Hepatocyte (in vitro differentiated cells): Measurements from ENCODE around the gene ACP1. TPM values are rescaled to one million over a fixed set of nuclear protein-coding genes. Genes with fewer than 3 reads are reported as not detected.

Experiments used
- DNase-seq: peaks from one replicate; pipeline ENCODE4 v3.0.0-alpha.2; 2016; ENCODE audit warnings: low spot score
- H2AFZ ChIP-seq: fragments of 200-600 bp; sonication (generic); 2 replicates; pipeline ENCODE4 v1.6.0; 2016; ENCODE audit warnings: antibody characterized with exemption, mild to moderate bottlenecking
- H3K27ac ChIP-seq: fragments of 200-600 bp; sonication (generic); 2 replicates; pipeline ENCODE4 v1.5.1; 2016; ENCODE audit warnings: mild to moderate bottlenecking
- H3K27me3 ChIP-seq: fragments of 200-600 bp; sonication (generic); 2 replicates; pipeline ENCODE4 v1.6.1; 2016
- H3K36me3 ChIP-seq: fragments of 200-600 bp; sonication (generic); replicated peaks from 2 replicates; pipeline ENCODE4 v1.5.1; 2016; ENCODE audit warnings: low read depth; ENCODE audit not compliant: insufficient read depth
- H3K4me1 ChIP-seq: fragments of 200-600 bp; sonication (generic); 2 replicates; pipeline ENCODE4 v1.5.1; 2016; ENCODE audit warnings: mild to moderate bottlenecking, moderate library complexity; ENCODE audit not compliant: insufficient read depth
- H3K4me2 ChIP-seq: fragments of 200-600 bp; sonication (generic); 2 replicates; pipeline ENCODE4 v1.6.0; 2016
- H3K4me3 ChIP-seq: fragments of 200-600 bp; sonication (generic); 2 replicates; pipeline ENCODE4 v1.5.1; 2016; ENCODE audit warnings: mild to moderate bottlenecking
- H3K79me2 ChIP-seq: fragments of 200-600 bp; sonication (generic); 2 replicates; pipeline ENCODE4 v1.6.0; 2017; ENCODE audit warnings: mild to moderate bottlenecking
- H3K9me2 ChIP-seq: fragments of 200-600 bp; sonication (generic); replicated peaks from 2 replicates; pipeline ENCODE4 v1.6.0; 2017; ENCODE audit warnings: mild to moderate bottlenecking; ENCODE audit not compliant: insufficient read depth
- H3K9me3 ChIP-seq: fragments of 200-600 bp; sonication (generic); 2 replicates; pipeline ENCODE4 v1.5.1; 2016; ENCODE audit warnings: low read depth, mild to moderate bottlenecking
- H4K20me1 ChIP-seq: fragments of 200-600 bp; sonication (generic); 2 replicates; pipeline ENCODE4 v1.6.0; 2016; ENCODE audit warnings: mild to moderate bottlenecking; ENCODE audit not compliant: insufficient read depth, poor library complexity, severe bottlenecking
- EZH2 ChIP-seq: fragments of 200-600 bp; sonication (generic); IDR thresholded peaks from 2 replicates; pipeline ENCODE4 v1.6.1; 2016; ENCODE audit warnings: antibody characterized with exemption, mild to moderate bottlenecking, borderline replicate concordance
- EZH2phosphoT487 ChIP-seq: fragments of 200-600 bp; sonication (generic); IDR thresholded peaks from one replicate; pipeline ENCODE4 v1.6.1; 2018; ENCODE audit warnings: antibody characterized with exemption, mild to moderate bottlenecking, low read depth, moderate library complexity; ENCODE audit not compliant: unreplicated experiment, severe bottlenecking
- WGBS: methylation state at CpG from one replicate; pipeline ENCODE4 v1.1.6; 2016; ENCODE audit warnings: low lambda C conversion rate; ENCODE audit errors: missing lambda C conversion rate; 5-methylcytosine and 5-hydroxymethylcytosine counted together
- polyA plus RNA-seq: library from polyadenylated mRNA; unstranded; fragments of >200 nt; fragmentation: Nextera tagmentation; extraction: Ambion mirVana; gene quantifications from 2 replicates; pipeline ENCODE4 v1.2.1, GENCODE V29; 2016
- total RNA-seq: library from RNA; depleted of rRNA; stranded (reverse); fragments of >200 nt; gene quantifications from 2 replicates; pipeline ENCODE4 v1.2.3, GENCODE V29; 2014
- TF ChIP-seq, protein P1 (sequence below): fragments of 200-600 bp; sonication (generic); IDR thresholded peaks from 2 replicates; pipeline ENCODE4 v1.5.1; 2016; ENCODE audit warnings: antibody characterized with exemption, mild to moderate bottlenecking; ENCODE audit not compliant: poor library complexity

ACP1 gene
- total and polyA plus RNA-seq, 2 experiments from 2014 or later: 175 to 194 TPM

DNA sequence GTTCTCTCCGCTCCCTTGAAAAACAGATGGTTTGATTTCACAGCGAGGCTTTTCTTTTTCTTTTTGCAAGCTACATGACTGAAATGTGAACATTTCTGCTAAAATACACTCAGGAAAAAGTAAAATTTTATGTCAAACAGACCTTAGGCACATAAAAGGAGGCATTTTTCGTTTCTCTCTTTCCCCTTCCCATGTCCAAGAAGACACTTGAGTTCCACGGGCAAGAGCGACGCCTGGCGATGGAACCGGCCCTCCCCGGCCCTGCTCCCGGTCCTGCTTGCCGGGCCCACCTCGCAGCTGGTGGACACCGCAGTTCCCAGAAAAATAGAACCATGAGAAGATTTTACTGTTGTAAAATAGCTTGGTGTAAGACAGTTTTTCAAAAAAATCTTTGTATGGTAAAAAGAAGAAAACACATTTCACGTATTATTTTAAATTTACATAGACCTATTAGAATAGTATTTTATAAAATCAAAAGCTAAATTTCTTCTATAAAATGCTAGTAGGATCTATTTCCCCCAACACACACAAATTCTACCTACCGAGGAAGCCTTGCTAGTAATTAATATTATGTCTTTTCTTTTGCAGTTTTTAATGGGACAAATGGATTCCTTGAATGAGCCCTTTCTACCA is 25.5 kb downstream of the ACP1 start:
- H2AFZ ChIP-seq: peak overlapping the region; percentile 52
- H3K4me2 ChIP-seq: peak overlapping the region; percentile 91
- H3K4me1 ChIP-seq: peaks cover 9% of the 10 kb centered on the region
- WGBS: 8% methylated on average over 15 of the region's 15 CpGs
- H3K27ac ChIP-seq: no peak overlapping the region
- peak; percentile 83 for DNase-seq
- H3K79me2 ChIP-seq: no peaks in the 10 kb centered on the region
- H3K4me3 ChIP-seq: peak overlapping the region; percentile 38
- no peaks in the 10 kb centered on the region for H3K9me3 ChIP-seq
- peaks cover 58% of the 10 kb centered on the region for H3K27me3 ChIP-seq
- peaks cover 16% of the 10 kb centered on the region for H4K20me1 ChIP-seq
- no peaks in the 10 kb centered on the region for H3K36me3 ChIP-seq
- TF ChIP-seq EZH2phosphoT487: no peak
- TF ChIP-seq, protein P1, sequence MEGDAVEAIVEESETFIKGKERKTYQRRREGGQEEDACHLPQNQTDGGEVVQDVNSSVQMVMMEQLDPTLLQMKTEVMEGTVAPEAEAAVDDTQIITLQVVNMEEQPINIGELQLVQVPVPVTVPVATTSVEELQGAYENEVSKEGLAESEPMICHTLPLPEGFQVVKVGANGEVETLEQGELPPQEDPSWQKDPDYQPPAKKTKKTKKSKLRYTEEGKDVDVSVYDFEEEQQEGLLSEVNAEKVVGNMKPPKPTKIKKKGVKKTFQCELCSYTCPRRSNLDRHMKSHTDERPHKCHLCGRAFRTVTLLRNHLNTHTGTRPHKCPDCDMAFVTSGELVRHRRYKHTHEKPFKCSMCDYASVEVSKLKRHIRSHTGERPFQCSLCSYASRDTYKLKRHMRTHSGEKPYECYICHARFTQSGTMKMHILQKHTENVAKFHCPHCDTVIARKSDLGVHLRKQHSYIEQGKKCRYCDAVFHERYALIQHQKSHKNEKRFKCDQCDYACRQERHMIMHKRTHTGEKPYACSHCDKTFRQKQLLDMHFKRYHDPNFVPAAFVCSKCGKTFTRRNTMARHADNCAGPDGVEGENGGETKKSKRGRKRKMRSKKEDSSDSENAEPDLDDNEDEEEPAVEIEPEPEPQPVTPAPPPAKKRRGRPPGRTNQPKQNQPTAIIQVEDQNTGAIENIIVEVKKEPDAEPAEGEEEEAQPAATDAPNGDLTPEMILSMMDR: peak; percentile 84
- no peak for TF ChIP-seq EZH2
- H3K9me2 ChIP-seq: no peaks in the 10 kb centered on the region

DNA sequence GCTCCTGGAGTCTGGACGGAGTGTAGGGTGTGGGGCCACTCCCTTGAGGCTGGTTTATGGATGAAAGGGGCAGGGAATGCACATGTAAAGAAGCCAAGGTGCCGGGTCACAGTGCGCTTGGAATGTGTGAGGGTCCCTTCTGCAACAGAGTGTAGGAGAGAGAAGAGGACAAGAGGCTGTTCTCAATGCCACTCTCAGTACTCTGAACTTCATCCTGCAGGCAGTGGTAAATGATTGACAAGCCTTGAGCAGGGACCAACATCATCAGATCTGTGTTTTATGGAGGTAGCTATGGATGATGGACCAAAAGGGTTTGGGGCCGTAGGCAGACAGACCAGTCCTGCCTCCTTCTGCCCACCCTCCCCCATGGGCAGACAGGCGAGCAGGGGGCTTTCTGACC is 30.3 kb downstream of the ACP1 start:
- Histone ChIP-seq H3K27ac (no peak overlapping the region), H3K4me3 (no peak overlapping the region), H3K9me3 (no peaks in the 10 kb centered on the region), H3K4me2 (no peak overlapping the region), H3K79me2 (no peaks in the 10 kb centered on the region), H3K4me1 (no peaks in the 10 kb centered on the region), H3K9me2 (no peaks in the 10 kb centered on the region), H3K36me3 (no peaks in the 10 kb centered on the region), H2AFZ (no peak overlapping the region), H4K20me1 (no peaks in the 10 kb centered on the region), H3K27me3 (peaks cover 33% of the 10 kb centered on the region)
- TF ChIP-seq, protein P1: no peak
- TF ChIP-seq EZH2 (no peak), EZH2phosphoT487 (no peak)
- 88% methylated on average over 5 of the region's 5 CpGs for WGBS
- DNase-seq: no peak

DNA sequence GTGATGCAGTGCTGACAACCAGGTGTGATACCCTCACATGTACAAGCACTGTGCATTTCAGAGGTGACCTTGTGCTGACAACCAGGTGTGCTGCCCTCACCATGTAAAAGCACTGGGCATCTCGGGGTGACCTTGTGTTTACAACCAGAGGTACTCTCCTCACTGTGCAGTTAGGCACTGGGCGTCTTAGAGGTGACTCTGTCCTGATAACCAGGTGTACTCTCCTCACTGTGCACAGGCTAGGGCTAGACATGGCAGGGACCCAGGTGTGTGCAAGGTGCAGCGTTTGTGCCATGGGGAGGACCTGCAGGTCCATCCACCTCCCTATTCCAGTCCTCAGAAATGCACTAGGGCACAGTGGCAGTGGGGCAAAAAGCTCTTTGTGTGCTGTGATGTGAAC is 31.6 kb downstream of the ACP1 start:
- H2AFZ ChIP-seq: no peak overlapping the region
- no peaks in the 10 kb centered on the region for H3K9me2 ChIP-seq
- H3K4me1 ChIP-seq: no peaks in the 10 kb centered on the region
- WGBS: 79% methylated on average over 3 of the region's 3 CpGs
- no peaks in the 10 kb centered on the region for H3K79me2 ChIP-seq
- no peaks in the 10 kb centered on the region for H4K20me1 ChIP-seq
- peaks cover 23% of the 10 kb centered on the region for H3K27me3 ChIP-seq
- H3K4me2 ChIP-seq: no peak overlapping the region
- no peak overlapping the region for H3K4me3 ChIP-seq
- DNase-seq: no peak
- TF ChIP-seq EZH2phosphoT487 (no peak), EZH2 (no peak)
- TF ChIP-seq, protein P1: no peak
- no peaks in the 10 kb centered on the region for H3K9me3 ChIP-seq
- H3K36me3 ChIP-seq: no peaks in the 10 kb centered on the region
- H3K27ac ChIP-seq: no peak overlapping the region

DNA sequence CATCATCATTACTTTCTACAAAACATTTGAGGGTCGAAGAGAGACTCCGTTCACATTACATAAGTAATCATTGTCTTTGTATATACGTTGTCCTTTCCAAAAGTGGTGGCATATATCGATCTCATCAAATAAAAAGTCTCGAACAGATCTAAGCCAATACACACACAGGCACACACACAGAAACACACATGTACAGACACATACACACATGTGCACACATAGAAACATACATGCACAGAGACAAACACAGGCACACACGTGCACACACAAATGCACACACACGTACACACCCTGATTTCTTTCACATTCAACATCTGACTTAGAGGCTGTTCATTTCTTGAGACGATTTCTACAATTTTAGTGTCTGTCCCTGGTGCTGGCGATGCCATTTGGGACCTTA is 40.6 kb downstream of the ACP1 start:
- Histone ChIP-seq H3K4me1 (no peaks in the 10 kb centered on the region), H3K9me2 (no peaks in the 10 kb centered on the region), H3K9me3 (no peaks in the 10 kb centered on the region), H3K4me3 (no peak overlapping the region), H3K27ac (no peak overlapping the region), H3K27me3 (no peaks in the 10 kb centered on the region), H3K36me3 (no peaks in the 10 kb centered on the region), H3K79me2 (no peaks in the 10 kb centered on the region), H4K20me1 (no peaks in the 10 kb centered on the region), H2AFZ (no peak overlapping the region), H3K4me2 (no peak overlapping the region)
- TF ChIP-seq, protein P1: no peak
- TF ChIP-seq EZH2: no peak
- TF ChIP-seq EZH2phosphoT487: no peak
- DNase-seq: no peak
- 92% methylated on average over 9 of the region's 9 CpGs for WGBS
